Mesothelial cell of epicardium (in vitro differentiated cells): ENCODE results near the gene RTN4. TPM values are rescaled to one million over a fixed set of nuclear protein-coding genes. Genes with fewer than 3 reads are reported as not detected.
A peak's percentile ranks its signal among the peaks of the same experiment; 100 is the strongest.

Source experiments
- DNase-seq, 2 experiments: peaks; one replicate each; pipeline ENCODE4 v3.0.0; 2021; ENCODE audit warnings: low spot score in 2 of 2; ENCODE audit not compliant: unreplicated experiment in 2 of 2
- H3K27ac Mint-ChIP-seq: 2 replicates; pipeline ENCODE4 v1.8.0; 2021; ENCODE audit warnings: mixed read lengths
- H3K27me3 Mint-ChIP-seq: 2 replicates; pipeline ENCODE4 v1.8.0; 2021; ENCODE audit warnings: low read depth, mixed read lengths
- H3K36me3 Mint-ChIP-seq: 2 replicates; pipeline ENCODE4 v1.8.0; 2021; ENCODE audit warnings: mixed read lengths
- H3K4me1 Mint-ChIP-seq: 2 replicates; pipeline ENCODE4 v1.8.0; 2021; ENCODE audit warnings: mixed read lengths
- H3K4me3 Mint-ChIP-seq: 2 replicates; pipeline ENCODE4 v1.8.0; 2021; ENCODE audit warnings: mild to moderate bottlenecking, moderate library complexity, mixed read lengths
- H3K9me3 Mint-ChIP-seq: 2 replicates; pipeline ENCODE4 v1.8.0; 2021; ENCODE audit warnings: mixed read lengths
- CTCF ChIP-seq: fragments of 200-600 bp; sonication (generic); IDR thresholded peaks from one replicate; pipeline ENCODE4 v1.5.0; 2021; ENCODE audit warnings: antibody characterized with exemption; ENCODE audit not compliant: unreplicated experiment
- total RNA-seq: library from RNA; stranded (reverse); gene quantifications from 3 replicates; pipeline ENCODE4 v1.2.1, GENCODE V29; 2021

RTN4 gene
- total RNA-seq, 1 donor from 2014 or later, result 178 TPM

GRCh38 chr2:54984476-54984875 lies 65.8 kb downstream of the RTN4 start:
- H3K36me3 Mint-ChIP-seq, result peaks cover 10% of the 10 kb centered on the region
- H3K27me3 Mint-ChIP-seq, result no peaks in the 10 kb centered on the region
- no peak for DNase-seq
- H3K4me1 Mint-ChIP-seq, result peaks cover 16% of the 10 kb centered on the region
- H3K27ac Mint-ChIP-seq, result no peak overlapping the region
- no peaks in the 10 kb centered on the region for H3K9me3 Mint-ChIP-seq
- no peak for TF ChIP-seq CTCF
- no peak overlapping the region for H3K4me3 Mint-ChIP-seq

- no peak overlapping the region for H3K4me3 Mint-ChIP-seq
- peaks cover 20% of the 10 kb centered on the region for H3K4me1 Mint-ChIP-seq
- DNase-seq, result no peak
- no peak for TF ChIP-seq CTCF
- peak overlapping the region; percentile 26 for H3K27ac Mint-ChIP-seq
- H3K9me3 Mint-ChIP-seq, result no peaks in the 10 kb centered on the region
- H3K36me3 Mint-ChIP-seq, result peaks cover 10% of the 10 kb centered on the region
- H3K27me3 Mint-ChIP-seq, result no peaks in the 10 kb centered on the region
These were observed 66.7 kb downstream of the RTN4 start for GRCh38 chr2:54983345-54984220.

- TF ChIP-seq CTCF, result no peak
- Mint-ChIP-seq H3K27ac (peak overlapping the region; percentile 10), H3K9me3 (no peaks in the 10 kb centered on the region), H3K4me1 (peaks cover 33% of the 10 kb centered on the region), H3K4me3 (no peak overlapping the region), H3K36me3 (peaks cover 20% of the 10 kb centered on the region), H3K27me3 (no peaks in the 10 kb centered on the region)
- no peak for DNase-seq
These were observed 68.9 kb downstream of the RTN4 start for GRCh38 chr2:54981385-54981784.

- no peak for DNase-seq
- Mint-ChIP-seq H3K36me3 (peaks cover 20% of the 10 kb centered on the region), H3K4me3 (no peak overlapping the region), H3K9me3 (no peaks in the 10 kb centered on the region), H3K27me3 (no peaks in the 10 kb centered on the region), H3K27ac (peak overlapping the region; percentile 39), H3K4me1 (peaks cover 33% of the 10 kb centered on the region)
- TF ChIP-seq CTCF, result no peak
These were observed 70.8 kb downstream of the RTN4 start for GRCh38 chr2:54979321-54980044.

GRCh38 chr2:54977149-54977548 lies 73.1 kb downstream of the RTN4 start:
- DNase-seq, result no peak
- H3K27me3 Mint-ChIP-seq, result no peaks in the 10 kb centered on the region
- peaks cover 18% of the 10 kb centered on the region for H3K36me3 Mint-ChIP-seq
- TF ChIP-seq CTCF, result no peak
- H3K4me3 Mint-ChIP-seq, result no peak overlapping the region
- peaks cover 32% of the 10 kb centered on the region for H3K4me1 Mint-ChIP-seq
- H3K9me3 Mint-ChIP-seq, result no peaks in the 10 kb centered on the region
- peak overlapping the region; percentile 18 for H3K27ac Mint-ChIP-seq
